Measurements from ENCODE around the gene ARL14EP. TPM values are rescaled to one million over a fixed set of nuclear protein-coding genes. Genes with fewer than 3 reads are reported as not detected.

The ARL14EP gene
- total and polyA plus RNA-seq, 2 of the 8 experiments (the other 6 are each of a cell fraction or from before 2014, with no cell fraction given), result 14.3 to 29.6 TPM

- TF ChIP-seq, protein P1, sequence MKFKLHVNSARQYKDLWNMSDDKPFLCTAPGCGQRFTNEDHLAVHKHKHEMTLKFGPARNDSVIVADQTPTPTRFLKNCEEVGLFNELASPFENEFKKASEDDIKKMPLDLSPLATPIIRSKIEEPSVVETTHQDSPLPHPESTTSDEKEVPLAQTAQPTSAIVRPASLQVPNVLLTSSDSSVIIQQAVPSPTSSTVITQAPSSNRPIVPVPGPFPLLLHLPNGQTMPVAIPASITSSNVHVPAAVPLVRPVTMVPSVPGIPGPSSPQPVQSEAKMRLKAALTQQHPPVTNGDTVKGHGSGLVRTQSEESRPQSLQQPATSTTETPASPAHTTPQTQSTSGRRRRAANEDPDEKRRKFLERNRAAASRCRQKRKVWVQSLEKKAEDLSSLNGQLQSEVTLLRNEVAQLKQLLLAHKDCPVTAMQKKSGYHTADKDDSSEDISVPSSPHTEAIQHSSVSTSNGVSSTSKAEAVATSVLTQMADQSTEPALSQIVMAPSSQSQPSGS (IDR thresholded peaks at IDR 0.05; ENCODE audit: low read length), result no peak
- TF ChIP-seq CBX8 (IDR thresholded peaks at IDR 0.05; ENCODE audit: borderline replicate concordance, low read depth, low read length) (no peak), GABPA (IDR thresholded peaks at IDR 0.05; ENCODE audit: borderline replicate concordance, insufficient read depth, low read length) (no peak), POLR2A (IDR thresholded peaks at IDR 0.05; ENCODE audit: control extremely low read depth in 1 of 2, low read depth in 2 of 2, low read length in 2 of 2) (no peak), TAF1 (IDR thresholded peaks at IDR 0.05; ENCODE audit: low read depth, low read length) (no peak), JUN (IDR thresholded peaks at IDR 0.05; ENCODE audit: low read depth, low read length) (no peak), ZNF274 (IDR thresholded peaks at IDR 0.05; ENCODE audit: borderline replicate concordance, extremely low read depth, low read length) (no peak), TAF7 (optimal IDR thresholded peaks at IDR 0.05; ENCODE audit: borderline replicate concordance, low read depth, low read length) (no peak), RNF2 (IDR thresholded peaks at IDR 0.05; ENCODE audit: borderline replicate concordance, low read depth, low read length, missing control alignments, poor library complexity, severe bottlenecking) (no peak)
Measured at GRCh38 chr11:30381879-30382278, 59.0 kb downstream of the ARL14EP start (continued).

Other genes starting within 250 kb of the ARL14EP start
- gene FSHB, start 92.1 kb upstream of the ARL14EP start, total RNA-seq (2021; fragmentation: NEBNext Ultra II Directional; extraction: Animal tissue kit (Norgen Biotek cat#: 25700)), result not detected in 2 replicates
- not detected in 2 replicates for gene FSHB, start 92.1 kb upstream of the ARL14EP start, polyA plus RNA-seq (2011; rRNA removed)

All from H1 (cell line).